K562 (cell line): ENCODE data around the gene MORF4L1. TPM values are rescaled to one million over a fixed set of nuclear protein-coding genes. Genes with fewer than 3 reads are reported as not detected.

Source experiments
- ATAC-seq: fragments of 200-7000 bp; cut with Tn5 transposase; 3 replicates; pipeline ENCODE4 v1.9.1; 2020; ENCODE audit warnings: moderate library complexity
- BruUV-seq: library from RNA; stranded (reverse); fragments of 400-500 nt; replicated peaks from 2 replicates; lab custom pipeline; 2021; lab: Mats Ljungman, UMichigan
- CTCF ChIA-PET: fragments of 300-600 bp; formaldehyde crosslinking; extraction: SDS; loops from one replicate; lab custom pipeline; 2021; ENCODE audit warnings: low intra/inter-chr PET ratio; lab: Yijun Ruan, JAX
- POLR2A ChIA-PET: fragments of 300-600, 350-650 bp; sonication (Branson Sonifier 250); formaldehyde crosslinking; extraction: SDS; loops from one replicate; lab custom pipeline; 2021; ENCODE audit warnings: antibody characterized with exemption, inconsistent platforms; lab: Yijun Ruan, JAX
- DNase-seq, 4 experiments: peaks; one replicate each; pipeline versions ENCODE4 v3.0.0 to v3.0.0-alpha.2; 2011 to 2018; ENCODE audit warnings: low spot score in 3 of 4, mixed read lengths in 3 of 4; ENCODE audit errors: extremely low read depth in 1 of 4
- FAIRE-seq: peaks from 2 replicates; lab custom pipeline; 2011; peaks lifted over from hg19 to GRCh38; lab: Jason Lieb, UNC
- H2AFZ ChIP-seq: 2 replicates; pipeline ENCODE4 v1.6.0; 2011; ENCODE audit warnings: low read depth, low read length, control low read depth, inconsistent platforms
- H3K27ac ChIP-seq: fragments of 200-600 bp; 3 replicates; pipeline ENCODE4 v1.8.0; 2011; ENCODE audit warnings: low read depth, mild to moderate bottlenecking, control low read depth, inconsistent platforms, low read length, moderate library complexity, mixed read lengths; ENCODE audit errors: extremely low read depth
- H3K27me3 ChIP-seq, 2 experiments: fragments of 300-600 bp in 1 of 2; 2 replicates in 1 of 2; 3 replicates in 1 of 2; pipeline versions ENCODE4 v1.6.0 to v1.8.0; 2011; ENCODE audit warnings: inconsistent platforms in 2 of 2, low read length in 2 of 2, mild to moderate bottlenecking in 1 of 2, mixed read lengths in 1 of 2, moderate library complexity in 1 of 2; ENCODE audit not compliant: control insufficient read depth in 2 of 2, insufficient read depth in 2 of 2
- H3K36me3 ChIP-seq: fragments of 300-600 bp; 3 replicates; pipeline ENCODE4 v1.8.0; 2011; ENCODE audit warnings: mild to moderate bottlenecking, low read length, inconsistent platforms; ENCODE audit not compliant: control insufficient read depth, insufficient read depth
- H3K4me1 ChIP-seq, 2 experiments: fragments of 200-600 bp in 1 of 2; replicated peaks in 1 of 2; 2 replicates in 1 of 2; 3 replicates in 1 of 2; pipeline versions ENCODE4 v1.5.1 to v1.8.0; 2011; ENCODE audit warnings: inconsistent platforms in 2 of 2, low read length in 2 of 2, mild to moderate bottlenecking in 1 of 2, mixed read lengths in 1 of 2, moderate library complexity in 1 of 2; ENCODE audit not compliant: control insufficient read depth in 2 of 2, insufficient read depth in 2 of 2
- H3K4me2 ChIP-seq: 2 replicates; pipeline ENCODE4 v1.6.1; 2011; ENCODE audit warnings: low read length, control low read depth, inconsistent platforms, mixed read lengths; ENCODE audit not compliant: insufficient read depth
- H3K4me3 ChIP-seq: fragments of 200-600 bp; sonication (generic), shearing (Covaris generic); 2 replicates; pipeline ENCODE4 v1.5.1; 2016; ENCODE audit warnings: control low read depth, inconsistent platforms
- H3K79me2 ChIP-seq: fragments of 200-600 bp; 3 replicates; pipeline ENCODE4 v1.8.0; 2011; ENCODE audit warnings: low read length, inconsistent platforms; ENCODE audit not compliant: control insufficient read depth, insufficient read depth
- H3K9ac ChIP-seq, 2 experiments: 2 replicates each; pipeline versions ENCODE4 v1.6.0 to v1.6.1; 2011; ENCODE audit warnings: low read depth in 2 of 2, low read length in 2 of 2, control low read depth in 1 of 2, inconsistent platforms in 1 of 2, mild to moderate bottlenecking in 1 of 2, mixed read lengths in 1 of 2; ENCODE audit not compliant: insufficient read depth in 1 of 2
- H3K9me1 ChIP-seq: one replicate; pipeline ENCODE4 v1.6.0; 2011; ENCODE audit warnings: inconsistent platforms, mild to moderate bottlenecking, low read length, moderate library complexity; ENCODE audit not compliant: control insufficient read depth, insufficient read depth
- H3K9me3 ChIP-seq: replicated peaks from 2 replicates; pipeline ENCODE4 v1.5.1; 2011; ENCODE audit warnings: low read depth, low read length, inconsistent platforms; ENCODE audit not compliant: control insufficient read depth, insufficient read depth
- H4K20me1 ChIP-seq: replicated peaks from 2 replicates; pipeline ENCODE4 v1.6.1; 2011; ENCODE audit warnings: low read length, inconsistent platforms, mixed read lengths; ENCODE audit not compliant: control insufficient read depth, insufficient read depth
- ESRRB ChIP-seq: fragments of 250-450 bp; sonication (Bioruptor Pico); IDR thresholded peaks from 2 replicates; pipeline ENCODE4 v1.5.0; 2020; ENCODE audit warnings: mild to moderate bottlenecking, moderate library complexity, borderline replicate concordance
- FOS ChIP-seq: IDR thresholded peaks from 3 replicates; pipeline ENCODE4 v1.6.1; 2011; ENCODE audit not compliant: insufficient read length; ENCODE audit errors: extremely low read depth
- NUFIP1 ChIP-seq: fragments of 450-650 bp; IDR thresholded peaks from 2 replicates; pipeline ENCODE4 v1.6.1; 2018; ENCODE audit not compliant: partially characterized antibody
- PHB ChIP-seq: fragments of 250-450 bp; sonication (Bioruptor Pico); IDR thresholded peaks from 2 replicates; pipeline ENCODE4 v1.5.0; 2021
- POLR2B ChIP-seq: fragments of 450-650 bp; IDR thresholded peaks from 2 replicates; pipeline ENCODE4 v1.6.1; 2018; ENCODE audit warnings: low read depth; ENCODE audit not compliant: partially characterized antibody
- RFX1 ChIP-seq: fragments of 450-650 bp; IDR thresholded peaks from 2 replicates; pipeline ENCODE4 v1.6.1; 2016; ENCODE audit warnings: mild to moderate bottlenecking, moderate library complexity
- THAP7 ChIP-seq: fragments of 250-450 bp; sonication (Bioruptor Pico); IDR thresholded peaks from 2 replicates; pipeline ENCODE4 v1.5.0; 2021
- ZC3H8 ChIP-seq: fragments of 450-650 bp; IDR thresholded peaks from 2 replicates; pipeline ENCODE4 v1.6.1; 2017
- ZNF24 ChIP-seq: fragments of 450-650 bp; IDR thresholded peaks from 2 replicates; pipeline ENCODE4 v1.6.1; 2016
- ZNF551 ChIP-seq: fragments of 250-450 bp; sonication (Bioruptor Pico); IDR thresholded peaks from 2 replicates; pipeline ENCODE4 v1.5.0; 2021; ENCODE audit warnings: mild to moderate bottlenecking, moderate library complexity
- WGBS: fragments of 100-300 bp; shearing (Covaris generic); methylation state at CpG from one replicate; pipeline ENCODE4 v1.1.6; 2016; ENCODE audit warnings: low coverage, mixed read lengths; ENCODE audit not compliant: insufficient coverage; ENCODE audit errors: missing lambda C conversion rate; 5-methylcytosine and 5-hydroxymethylcytosine counted together
- in situ Hi-C: fragments of 300-500 bp; cut with MboI; formaldehyde crosslinking; loops from 4 replicates; pipeline ENCODE4 v1.15.0; 2018; ENCODE audit warnings: inconsistent platforms, mixed read lengths
- intact Hi-C: fragments of 100-400 bp; cut with micrococcal nuclease; formaldehyde crosslinking; loops from 2 replicates; pipeline ENCODE4 v1.14.2; 2022
- polyA plus RNA-seq, 8 experiments: library from polyadenylated mRNA; depleted of rRNA in 4 of 8; stranded (reverse) in 5 of 8; unstranded in 3 of 8; fragments of >200 nt; fragmentation: Nextera tagmentation in 2 of 8; fragmentation: Illumina TruSeq in 1 of 8; extraction: Ambion mirVana in 2 of 8; extraction: Trizol in 1 of 8; gene quantifications; 2 replicates each; pipeline versions ENCODE4 v1.2.1 to v1.2.3, GENCODE V29; 2011 to 2014; ENCODE audit warnings: inconsistent platforms in 1 of 8, missing spikeins in 1 of 8
- total RNA-seq, 7 experiments: library from RNA; depleted of rRNA in 6 of 7; stranded (reverse); fragments of >200 nt in 6 of 7; fragmentation: Illumina TruSeq in 2 of 7; extraction: Trizol in 2 of 7; gene quantifications; 2 replicates each; pipeline versions ENCODE4 v1.2.1 to v1.2.3, GENCODE V29; 2011 to 2021; ENCODE audit warnings: low replicate concordance in 1 of 7

The MORF4L1 gene
- total and polyA plus RNA-seq, 9 of the 15 experiments (the other 6 are each of a cell fraction or from before 2014, with no cell fraction given) = 127 to 615 (median 281) TPM

GRCh38 chr15:78866803-78867202, 5.9 kb upstream of the MORF4L1 start:
- peaks cover 0 to 9% of the 10 kb centered on the region in 2 experiments; a peak in 4 of 5 replicates for H3K4me1 ChIP-seq
- ATAC-seq = no peak

GRCh38 chr15:78868366-78868765, 4.3 kb upstream of the MORF4L1 start:
- Histone ChIP-seq H3K4me1 (peaks cover 0 to 11% of the 10 kb centered on the region in 2 experiments; a peak in 4 of 5 replicates), H3K27ac (no peak overlapping the region), H3K9me1 (no peaks in the 10 kb centered on the region), H3K27me3 (no peaks in the 10 kb centered on the region), H4K20me1 (no peaks in the 10 kb centered on the region), H2AFZ (no peak overlapping the region), H3K79me2 (peaks cover 6% of the 10 kb centered on the region), H3K36me3 (peaks cover 3% of the 10 kb centered on the region; the same call in 1 of the 3 replicates), H3K9ac (no peak overlapping the region), H3K9me3 (no peaks in the 10 kb centered on the region), H3K4me3 (no peak overlapping the region), H3K4me2 (no peak overlapping the region)
- intact Hi-C loops = no loop called here
- in situ Hi-C loops = no loop called here
- no peak for FAIRE-seq
- ATAC-seq = no peak
- no TSS peak for BruUV-seq
- DNase-seq = no peak
- POLR2A ChIA-PET = interaction anchor here (0.6 to 1.1 kb wide), 3 partner anchors 11 to 76 kb away, joined by 3 read pairs; no protein-coding TSS in a partner anchor
- 84% methylated on average over 3 of the region's 3 CpGs for WGBS
- CTCF ChIA-PET = no interaction called here
- TF ChIP-seq NUFIP1 (no peak), POLR2B (no peak)

More at GRCh38 chr15:78866803-78867202, 5.9 kb upstream of the MORF4L1 start:
- no peaks in the 10 kb centered on the region for H4K20me1 ChIP-seq
- no peak overlapping the region for H3K27ac ChIP-seq
- H3K4me3 ChIP-seq = no peak overlapping the region
- no peaks in the 10 kb centered on the region for H3K36me3 ChIP-seq
- no peak overlapping the region for H3K9ac ChIP-seq
- in situ Hi-C loops (no loop called here), intact Hi-C loops (no loop called here)
- H3K4me2 ChIP-seq = no peak overlapping the region
- WGBS = 37% methylated on average over 3 of the region's 4 CpGs
- FAIRE-seq (no peak), DNase-seq (no peak)
- no peaks in the 10 kb centered on the region for H3K27me3 ChIP-seq
- ChIA-PET POLR2A (interaction anchor here (0.6 kb wide), 1 partner anchor 25 kb away, joined by 3 read pairs; no protein-coding TSS in a partner anchor), CTCF (no interaction called here)
- no TSS peak for BruUV-seq
- no peaks in the 10 kb centered on the region for H3K9me3 ChIP-seq
- no peaks in the 10 kb centered on the region for H3K9me1 ChIP-seq
- H2AFZ ChIP-seq = no peak overlapping the region
- no peaks in the 10 kb centered on the region for H3K79me2 ChIP-seq
- peak; percentile 28; the same call in 1 of the 2 replicates for TF ChIP-seq RFX1
- TF ChIP-seq ZNF24 = no peak
- TF ChIP-seq ZC3H8 = no peak
- no peak for TF ChIP-seq ESRRB (CRISPR knock-in tag)
- TF ChIP-seq ZNF551 = no peak
- TF ChIP-seq THAP7 = no peak
- no peak for TF ChIP-seq FOS
- no peak for TF ChIP-seq PHB (CRISPR knock-in tag)
